Caco-2 (cell line): ENCODE results near the gene AUTS2. TPM values are rescaled to one million over a fixed set of nuclear protein-coding genes. Genes with fewer than 3 reads are reported as not detected.

Experiments used
- BruUV-seq: library from RNA; stranded (reverse); fragments of 400-500 nt; replicated peaks from 2 replicates; lab custom pipeline; 2021; lab: Mats Ljungman, UMichigan
- CTCF ChIA-PET: fragments of 300-600 bp; sonication (Branson Sonifier 250); formaldehyde crosslinking; loops from one replicate; lab custom pipeline; 2022; ENCODE audit warnings: antibody characterized with exemption; lab: Charles Lee
- POLR2A ChIA-PET: fragments of 300-600 bp; sonication (Branson Sonifier 250); formaldehyde crosslinking; loops from one replicate; lab custom pipeline; 2022; ENCODE audit warnings: antibody characterized with exemption; lab: Charles Lee
- DNase-seq, 2 experiments: peaks; one replicate each; pipeline versions ENCODE4 v3.0.0 to v3.0.0-alpha.2; 2020 to 2022
- H3K27me3 ChIP-seq: replicated peaks from 2 replicates; pipeline ENCODE4 v1.6.0; 2011; ENCODE audit warnings: low read length; ENCODE audit not compliant: control insufficient read depth, insufficient read depth
- H3K36me3 ChIP-seq: 2 replicates; pipeline ENCODE4 v1.5.1; 2011; ENCODE audit warnings: low read length; ENCODE audit not compliant: control insufficient read depth, insufficient read depth
- H3K4me1 ChIP-seq: fragments of 250-450 bp; sonication (Bioruptor Pico); 2 replicates; pipeline ENCODE4 v1.5.1; 2020; ENCODE audit warnings: mild to moderate bottlenecking
- H3K4me3 ChIP-seq: 2 replicates; pipeline ENCODE4 v1.5.1; 2011; ENCODE audit warnings: low read depth, mild to moderate bottlenecking, control low read depth, low read length
- H3K9me3 ChIP-seq: fragments of 250-450 bp; sonication (Bioruptor Pico); 2 replicates; pipeline ENCODE4 v1.5.1; 2020; ENCODE audit warnings: mild to moderate bottlenecking, moderate library complexity
- H3K27ac Mint-ChIP-seq: one replicate; pipeline ENCODE4 v1.8.0; 2022; ENCODE audit warnings: mixed read lengths; ENCODE audit not compliant: unreplicated experiment
- H3K27me3 Mint-ChIP-seq: one replicate; pipeline ENCODE4 v1.8.0; 2022; ENCODE audit warnings: mixed read lengths; ENCODE audit not compliant: insufficient read depth, unreplicated experiment
- H3K36me3 Mint-ChIP-seq: one replicate; pipeline ENCODE4 v1.8.0; 2022; ENCODE audit warnings: mild to moderate bottlenecking, mixed read lengths; ENCODE audit not compliant: insufficient read depth, unreplicated experiment
- H3K4me1 Mint-ChIP-seq: one replicate; pipeline ENCODE4 v1.8.0; 2022; ENCODE audit warnings: low read depth, mixed read lengths; ENCODE audit not compliant: unreplicated experiment
- H3K4me3 Mint-ChIP-seq: one replicate; pipeline ENCODE4 v1.8.0; 2022; ENCODE audit warnings: mild to moderate bottlenecking, moderate library complexity, mixed read lengths; ENCODE audit not compliant: unreplicated experiment
- H3K9me3 Mint-ChIP-seq: one replicate; pipeline ENCODE4 v1.8.0; 2022; ENCODE audit warnings: mixed read lengths; ENCODE audit not compliant: unreplicated experiment
- intact Hi-C: fragments of 100-400 bp; cut with micrococcal nuclease; formaldehyde crosslinking; loops from one replicate; pipeline ENCODE4 v1.10.0; 2022; ENCODE audit not compliant: unreplicated experiment
- total RNA-seq: library from RNA; stranded (reverse); gene quantifications from 2 replicates; pipeline ENCODE4 v1.2.3, GENCODE V29; 2022
- TF ChIP-seq, protein P1 (sequence below), 2 experiments: fragments of 200-600 bp in 1 of 2; IDR thresholded peaks; 1 replicate in 1 of 2; 2 replicates in 1 of 2; pipeline versions ENCODE4 v1.5.1 to v1.8.0; 2011 to 2022; ENCODE audit warnings: antibody characterized with exemption in 1 of 2, control low read depth in 1 of 2, inconsistent platforms in 1 of 2, low read depth in 1 of 2, low read length in 1 of 2, mild to moderate bottlenecking in 1 of 2, moderate library complexity in 1 of 2; ENCODE audit not compliant: insufficient read depth in 1 of 2, severe bottlenecking in 1 of 2, unreplicated experiment in 1 of 2

AUTS2 gene
- total RNA-seq, 1 experiment from 2014 or later, result 37.1 TPM

DNA sequence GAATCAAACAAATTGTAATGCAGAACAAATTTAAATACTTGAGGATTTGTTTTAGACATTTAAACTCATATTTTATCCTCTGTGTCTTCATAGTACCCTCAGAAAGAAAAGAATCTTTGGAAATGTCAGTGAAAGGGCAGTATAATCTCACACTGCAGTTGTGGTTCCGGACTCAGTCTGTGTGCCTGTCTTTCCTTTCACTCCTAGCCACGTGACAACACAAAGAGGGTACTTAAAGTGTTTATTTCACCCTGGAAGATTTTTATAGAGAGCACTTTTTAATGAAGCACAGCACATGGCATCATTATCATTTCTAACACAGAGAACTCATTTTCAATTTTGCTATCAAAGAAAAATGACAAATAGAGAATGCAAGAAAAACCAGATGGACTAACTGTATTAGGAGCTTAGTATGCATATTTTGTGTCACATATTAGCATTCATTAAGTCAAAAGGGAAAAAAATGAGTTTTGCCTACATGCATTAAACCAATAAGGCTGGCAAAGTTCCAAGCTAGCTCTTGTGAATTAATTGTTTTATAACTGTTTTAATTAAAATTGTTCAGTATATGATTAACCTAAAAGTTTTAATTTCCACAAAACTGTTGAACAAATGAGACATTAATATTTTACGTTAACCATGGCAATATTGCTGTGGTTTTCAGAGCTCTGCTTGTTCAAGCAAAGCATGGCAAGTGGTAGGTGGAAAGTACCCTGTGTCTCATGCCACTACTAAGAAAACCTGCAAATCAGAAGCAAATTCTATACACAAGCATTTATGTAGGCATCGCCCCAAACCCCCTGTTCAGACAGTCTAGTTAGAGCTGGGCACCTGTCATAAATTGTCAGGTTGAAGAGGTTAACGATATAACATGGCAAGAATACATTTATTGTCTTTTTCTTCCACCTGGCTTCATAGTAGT lies 65.9 kb downstream of the AUTS2 start:
- Histone ChIP-seq H3K4me3 (no peak overlapping the region), H3K9me3 (no peaks in the 10 kb centered on the region), H3K4me1 (no peaks in the 10 kb centered on the region), H3K27me3 (peaks cover 1% of the 10 kb centered on the region; the same call in 1 of the 2 replicates), H3K36me3 (no peaks in the 10 kb centered on the region)
- no peaks in the 10 kb centered on the region for H3K36me3 Mint-ChIP-seq
- H3K27ac Mint-ChIP-seq, result no peak overlapping the region
- intact Hi-C loops, result no loop called here
- no TSS peak for BruUV-seq
- no peak for DNase-seq
- ChIA-PET CTCF (no interaction called here), POLR2A (no interaction called here)
- H3K9me3 Mint-ChIP-seq, result no peaks in the 10 kb centered on the region
- no peak overlapping the region for H3K4me3 Mint-ChIP-seq
- TF ChIP-seq, protein P1, sequence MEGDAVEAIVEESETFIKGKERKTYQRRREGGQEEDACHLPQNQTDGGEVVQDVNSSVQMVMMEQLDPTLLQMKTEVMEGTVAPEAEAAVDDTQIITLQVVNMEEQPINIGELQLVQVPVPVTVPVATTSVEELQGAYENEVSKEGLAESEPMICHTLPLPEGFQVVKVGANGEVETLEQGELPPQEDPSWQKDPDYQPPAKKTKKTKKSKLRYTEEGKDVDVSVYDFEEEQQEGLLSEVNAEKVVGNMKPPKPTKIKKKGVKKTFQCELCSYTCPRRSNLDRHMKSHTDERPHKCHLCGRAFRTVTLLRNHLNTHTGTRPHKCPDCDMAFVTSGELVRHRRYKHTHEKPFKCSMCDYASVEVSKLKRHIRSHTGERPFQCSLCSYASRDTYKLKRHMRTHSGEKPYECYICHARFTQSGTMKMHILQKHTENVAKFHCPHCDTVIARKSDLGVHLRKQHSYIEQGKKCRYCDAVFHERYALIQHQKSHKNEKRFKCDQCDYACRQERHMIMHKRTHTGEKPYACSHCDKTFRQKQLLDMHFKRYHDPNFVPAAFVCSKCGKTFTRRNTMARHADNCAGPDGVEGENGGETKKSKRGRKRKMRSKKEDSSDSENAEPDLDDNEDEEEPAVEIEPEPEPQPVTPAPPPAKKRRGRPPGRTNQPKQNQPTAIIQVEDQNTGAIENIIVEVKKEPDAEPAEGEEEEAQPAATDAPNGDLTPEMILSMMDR (IDR thresholded peaks at IDR 0.05; ENCODE audit: insufficient read depth in 1 of 2, low read depth in 1 of 2, low read length in 1 of 2, severe bottlenecking in 1 of 2, unreplicated experiment in 1 of 2), result no peak
- no peaks in the 10 kb centered on the region for H3K4me1 Mint-ChIP-seq
- H3K27me3 Mint-ChIP-seq, result peaks cover 7% of the 10 kb centered on the region

DNA sequence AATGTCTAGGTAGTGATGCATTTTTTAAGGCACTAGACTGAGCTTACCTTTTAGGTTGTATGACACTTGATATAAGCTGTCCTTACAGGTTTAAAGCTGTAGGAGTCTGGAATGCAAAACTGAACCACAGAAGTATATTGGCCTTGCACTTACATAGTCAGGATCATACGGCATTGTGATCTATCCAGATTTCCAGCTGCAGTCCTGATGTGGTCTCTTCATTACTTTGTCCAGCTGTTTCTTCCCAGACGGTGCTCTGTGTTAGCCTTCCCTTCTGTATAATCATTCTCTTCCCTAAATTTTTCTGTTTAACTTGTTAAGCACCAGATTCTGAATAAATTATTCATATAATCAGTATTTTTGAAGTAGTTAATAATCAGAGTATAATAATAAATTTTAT lies 67.1 kb downstream of the AUTS2 start:
- BruUV-seq, result no TSS peak

DNA sequence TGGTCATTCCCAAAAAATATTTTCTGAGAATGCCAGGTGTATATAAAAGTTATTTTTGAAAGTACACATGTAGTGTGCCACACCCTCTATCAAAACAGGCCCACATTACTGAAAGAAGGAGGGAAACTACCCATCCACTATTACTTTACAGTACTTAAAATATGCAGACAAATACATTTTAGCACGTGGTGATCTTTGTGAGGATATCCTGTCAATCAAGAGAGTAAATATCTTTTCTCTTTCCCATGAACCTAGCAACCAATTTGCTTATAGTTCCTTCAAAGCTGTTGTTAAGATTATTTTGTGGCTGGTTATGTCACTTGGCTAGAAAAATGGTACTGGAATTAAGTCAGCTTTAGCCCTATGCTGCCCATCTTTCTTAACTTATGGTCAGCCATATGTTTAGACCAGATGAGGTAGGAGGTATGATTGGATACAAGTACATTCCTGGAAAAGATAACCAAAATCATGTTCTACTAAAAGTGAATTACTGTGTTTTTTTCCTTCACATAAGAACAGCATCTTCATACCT lies 70.1 kb downstream of the AUTS2 start:
- Mint-ChIP-seq H3K4me3 (no peak overlapping the region), H3K27me3 (peaks cover 5% of the 10 kb centered on the region), H3K36me3 (no peaks in the 10 kb centered on the region), H3K27ac (no peak overlapping the region), H3K4me1 (peaks cover 6% of the 10 kb centered on the region), H3K9me3 (no peaks in the 10 kb centered on the region)
- intact Hi-C loops, result no loop called here
- DNase-seq, result no peak
- H3K27me3 ChIP-seq, result peaks cover 1% of the 10 kb centered on the region; the same call in 1 of the 2 replicates
- no peak overlapping the region for H3K4me3 ChIP-seq
- no peaks in the 10 kb centered on the region for H3K36me3 ChIP-seq
- POLR2A ChIA-PET, result no interaction called here
- TF ChIP-seq, protein P1 (IDR thresholded peaks at IDR 0.05; ENCODE audit: insufficient read depth in 1 of 2, low read depth in 1 of 2, low read length in 1 of 2, severe bottlenecking in 1 of 2, unreplicated experiment in 1 of 2), result no peak
- H3K9me3 ChIP-seq, result no peaks in the 10 kb centered on the region
- CTCF ChIA-PET, result no interaction called here
- no peaks in the 10 kb centered on the region for H3K4me1 ChIP-seq
- BruUV-seq, result no TSS peak

More for the DNA sequence above, 67.1 kb downstream of the AUTS2 start:
- H3K27me3 ChIP-seq, result peaks cover 1% of the 10 kb centered on the region; the same call in 1 of the 2 replicates
- no peaks in the 10 kb centered on the region for H3K36me3 ChIP-seq
- ChIA-PET POLR2A (no interaction called here), CTCF (no interaction called here)
- no peak overlapping the region for H3K4me3 ChIP-seq
- H3K4me1 Mint-ChIP-seq, result no peaks in the 10 kb centered on the region
- H3K27ac Mint-ChIP-seq, result no peak overlapping the region
- no peaks in the 10 kb centered on the region for H3K9me3 ChIP-seq
- TF ChIP-seq, protein P1 (IDR thresholded peaks at IDR 0.05; ENCODE audit: insufficient read depth in 1 of 2, low read depth in 1 of 2, low read length in 1 of 2, severe bottlenecking in 1 of 2, unreplicated experiment in 1 of 2), result no peak
- peaks cover 5% of the 10 kb centered on the region for H3K27me3 Mint-ChIP-seq
- no peaks in the 10 kb centered on the region for H3K9me3 Mint-ChIP-seq
- no peak for DNase-seq
- no peaks in the 10 kb centered on the region for H3K36me3 Mint-ChIP-seq
- no peak overlapping the region for H3K4me3 Mint-ChIP-seq
- intact Hi-C loops, result no loop called here
- H3K4me1 ChIP-seq, result no peaks in the 10 kb centered on the region
